GM12878 (cell line): Measurements from ENCODE around the gene ARHGAP32. TPM values are rescaled to one million over a fixed set of nuclear protein-coding genes. Genes with fewer than 3 reads are reported as not detected.
A peak's percentile ranks its signal among the peaks of the same experiment; 100 is the strongest.

Source experiments
- ATAC-seq: fragments of 200-7000 bp; cut with Tn5 transposase; 3 replicates; pipeline ENCODE4 v1.9.1; 2020; ENCODE audit warnings: mild to moderate bottlenecking, moderate library complexity
- BruUV-seq: library from RNA; stranded (reverse); fragments of 400-500 nt; replicated peaks from 2 replicates; lab custom pipeline; 2021; lab: Mats Ljungman, UMichigan
- CTCF ChIA-PET: fragments of 300-600 bp; sonication (Branson Sonifier 250); formaldehyde crosslinking; extraction: SDS; loops from one replicate; lab custom pipeline; 2021; ENCODE audit warnings: inconsistent platforms; lab: Yijun Ruan, JAX
- POLR2A ChIA-PET: fragments of 350-600 bp; formaldehyde crosslinking; extraction: SDS; loops from one replicate; lab custom pipeline; 2021; ENCODE audit warnings: inconsistent platforms; lab: Charles Lee
- RAD21 ChIA-PET: fragments of 300-600 bp; sonication (Branson Sonifier 250); formaldehyde crosslinking; loops from one replicate; lab custom pipeline; 2023; ENCODE audit warnings: antibody characterized with exemption; ENCODE audit not compliant: unreplicated experiment; lab: Charles Lee
- SMC1A ChIA-PET: fragments of 300-600 bp; sonication (Branson Sonifier 250); formaldehyde crosslinking; loops from one replicate; lab custom pipeline; 2023; ENCODE audit not compliant: unreplicated experiment, uncharacterized antibody; lab: Charles Lee
- DNase-seq: peaks from one replicate; pipeline ENCODE4 v3.0.0-alpha.2; 2011; ENCODE audit warnings: low read depth, low spot score
- FAIRE-seq: peaks from 3 replicates; lab custom pipeline; 2011; peaks lifted over from hg19 to GRCh38; lab: Jason Lieb, UNC
- H2AFZ ChIP-seq: 2 replicates; pipeline ENCODE4 v1.6.0; 2011; ENCODE audit warnings: low read depth, low read length, control low read depth; ENCODE audit not compliant: control insufficient read depth
- H3K27ac ChIP-seq: 2 replicates; pipeline ENCODE4 v1.5.1; 2011; ENCODE audit warnings: control low read depth; ENCODE audit not compliant: control insufficient read depth, insufficient read depth
- H3K27me3 ChIP-seq, 2 experiments: replicated peaks in 1 of 2; 2 replicates each; pipeline versions ENCODE4 v1.6.0 to v1.6.1; 2011; ENCODE audit warnings: low read length in 1 of 2; ENCODE audit not compliant: control insufficient read depth in 2 of 2, insufficient read depth in 2 of 2
- H3K36me3 ChIP-seq, 2 experiments: 2 replicates each; pipeline ENCODE4 v1.5.1; 2011; ENCODE audit warnings: low read length in 1 of 2; ENCODE audit not compliant: control insufficient read depth in 2 of 2, insufficient read depth in 2 of 2
- H3K4me1 ChIP-seq: 2 replicates; pipeline ENCODE4 v1.6.1; 2011; ENCODE audit warnings: mild to moderate bottlenecking, low read length, moderate library complexity, mixed read lengths; ENCODE audit not compliant: control insufficient read depth, insufficient read depth
- H3K4me2 ChIP-seq: 2 replicates; pipeline ENCODE4 v1.6.0; 2011; ENCODE audit warnings: control low read depth; ENCODE audit not compliant: control insufficient read depth, insufficient read depth
- H3K4me3 ChIP-seq: fragments of 200-600 bp; sonication (generic); 2 replicates; pipeline ENCODE4 v1.5.1; 2016
- H3K79me2 ChIP-seq: 2 replicates; pipeline ENCODE4 v1.6.0; 2011; ENCODE audit warnings: low read length; ENCODE audit not compliant: control insufficient read depth, insufficient read depth
- H3K9ac ChIP-seq: 2 replicates; pipeline ENCODE4 v1.8.0; 2011; ENCODE audit warnings: low read length, control low read depth, mixed read lengths; ENCODE audit not compliant: control insufficient read depth, insufficient read depth
- H3K9me3 ChIP-seq: replicated peaks from 3 replicates; pipeline ENCODE4 v1.5.1; 2011; ENCODE audit warnings: mild to moderate bottlenecking, low read length; ENCODE audit not compliant: control insufficient read depth, insufficient read depth
- H4K20me1 ChIP-seq: 2 replicates; pipeline ENCODE4 v1.6.0; 2011; ENCODE audit not compliant: control insufficient read depth, insufficient read depth
- ASH2L ChIP-seq: fragments of 300-600, 200-600 bp; sonication (generic); IDR thresholded peaks from 2 replicates; pipeline ENCODE4 v1.6.1; 2017; ENCODE audit warnings: low read depth, mild to moderate bottlenecking, borderline replicate concordance
- BACH1 ChIP-seq: fragments of 450-650 bp; IDR thresholded peaks from 2 replicates; pipeline ENCODE4 v1.6.1; 2017; ENCODE audit warnings: mild to moderate bottlenecking, borderline replicate concordance
- BCL11A ChIP-seq: IDR thresholded peaks from 2 replicates; pipeline ENCODE4 v1.6.1; 2011; ENCODE audit warnings: low read depth, low read length
- BHLHE40 ChIP-seq, 2 experiments: fragments of 450-650 bp in 1 of 2; IDR thresholded peaks; 2 replicates each; pipeline ENCODE4 v1.6.1; 2011 to 2017; ENCODE audit warnings: low read depth in 2 of 2, borderline replicate concordance in 1 of 2, improper control_type of control experiment in 1 of 2, low read length in 1 of 2, mild to moderate bottlenecking in 1 of 2
- DPF2 ChIP-seq: fragments of 450-650 bp; IDR thresholded peaks from 2 replicates; pipeline ENCODE4 v1.6.1; 2017; ENCODE audit warnings: mild to moderate bottlenecking
- EGR1 ChIP-seq, 2 experiments: IDR thresholded peaks; 1 replicate in 1 of 2; 2 replicates in 1 of 2; pipeline ENCODE4 v1.6.1; 2011 to 2012; ENCODE audit warnings: low read depth in 2 of 2, low read length in 2 of 2, borderline replicate concordance in 1 of 2, mild to moderate bottlenecking in 1 of 2, moderate library complexity in 1 of 2
- ELK1 ChIP-seq: IDR thresholded peaks from 2 replicates; pipeline ENCODE4 v1.6.1; 2012; ENCODE audit warnings: low read depth, low read length, improper control_type of control experiment
- FOXK2 ChIP-seq: fragments of 450-650 bp; IDR thresholded peaks from 2 replicates; pipeline ENCODE4 v1.6.1; 2017; ENCODE audit warnings: mild to moderate bottlenecking, moderate library complexity
- HCFC1 ChIP-seq: fragments of 150-350 bp; IDR thresholded peaks from 2 replicates; pipeline ENCODE4 v1.6.1; 2014; ENCODE audit warnings: low read length
- HDGF ChIP-seq: fragments of 450-650 bp; IDR thresholded peaks from 2 replicates; pipeline ENCODE4 v1.6.1; 2016; ENCODE audit warnings: antibody characterized with exemption
- IRF4 ChIP-seq: IDR thresholded peaks from 2 replicates; pipeline ENCODE4 v1.6.1; 2011; ENCODE audit warnings: low read depth, low read length
- RELB ChIP-seq: fragments of 450-650 bp; IDR thresholded peaks from 2 replicates; pipeline ENCODE4 v1.6.1; 2017; ENCODE audit warnings: low read depth, mild to moderate bottlenecking, moderate library complexity
- SREBF1 ChIP-seq: IDR thresholded peaks from 2 replicates; pipeline ENCODE4 v1.6.1; 2012; ENCODE audit warnings: mild to moderate bottlenecking, low read length
- TCF7 ChIP-seq: IDR thresholded peaks from 2 replicates; pipeline ENCODE4 v1.6.1; 2014; ENCODE audit warnings: antibody characterized with exemption, borderline replicate concordance
- ZNF207 ChIP-seq: fragments of 450-650 bp; IDR thresholded peaks from 2 replicates; pipeline ENCODE4 v1.6.1; 2014; ENCODE audit warnings: antibody characterized with exemption, mild to moderate bottlenecking, borderline replicate concordance
- ZNF274 ChIP-seq: IDR thresholded peaks from one replicate; pipeline ENCODE4 v1.8.0; 2011; ENCODE audit not compliant: insufficient read length, insufficient read depth
- WGBS: methylation state at CpG from one replicate; pipeline ENCODE4 v1.1.6; 2016; ENCODE audit warnings: low lambda C conversion rate; ENCODE audit not compliant: insufficient replicate concordance, insufficient coverage; ENCODE audit errors: missing lambda C conversion rate; 5-methylcytosine and 5-hydroxymethylcytosine counted together
- in situ Hi-C: fragments of 300-500 bp; cut with MboI; formaldehyde crosslinking; loops from 9 replicates; pipeline ENCODE4 v1.14.3; 2018; ENCODE audit warnings: mixed read lengths
- intact Hi-C: fragments of 100-400 bp; cut with micrococcal nuclease; formaldehyde crosslinking; loops from one replicate; pipeline ENCODE4 v1.14.2; 2022; ENCODE audit not compliant: unreplicated experiment
- polyA plus RNA-seq, 11 experiments: library from polyadenylated mRNA; depleted of rRNA in 4 of 11; unstranded in 6 of 11; stranded (reverse) in 5 of 11; fragments of >200 nt; fragmentation: Nextera tagmentation in 4 of 11; fragmentation: Illumina TruSeq in 1 of 11; extraction: Ambion mirVana in 4 of 11; extraction: Trizol in 1 of 11; gene quantifications; 1 replicate in 1 of 11; 2 replicates in 10 of 11; pipeline versions ENCODE4 v1.2.1 to v1.2.3, GENCODE V29; 2011 to 2016; ENCODE audit warnings: inconsistent platforms in 2 of 11, missing spikeins in 2 of 11, low read depth in 1 of 11
- total RNA-seq, 4 experiments: library from RNA; depleted of rRNA in 3 of 4; stranded (reverse); fragments of >200 nt in 3 of 4; fragmentation: Illumina TruSeq in 1 of 4; extraction: Trizol in 1 of 4; gene quantifications; 2 replicates each; pipeline versions ENCODE4 v1.2.1 to v1.2.3, GENCODE V29; 2013 to 2021
- TF ChIP-seq, protein P1 (sequence below): IDR thresholded peaks from 2 replicates; pipeline ENCODE4 v1.6.1; 2012; ENCODE audit warnings: low read depth, low read length, improper control_type of control experiment

ARHGAP32 gene
- total and polyA plus RNA-seq, 10 of the 15 experiments (the other 5 are each of a cell fraction or from before 2014, with no cell fraction given) = under 0.01 to 0.46 (median 0.12) TPM; not detected in 1

DNA sequence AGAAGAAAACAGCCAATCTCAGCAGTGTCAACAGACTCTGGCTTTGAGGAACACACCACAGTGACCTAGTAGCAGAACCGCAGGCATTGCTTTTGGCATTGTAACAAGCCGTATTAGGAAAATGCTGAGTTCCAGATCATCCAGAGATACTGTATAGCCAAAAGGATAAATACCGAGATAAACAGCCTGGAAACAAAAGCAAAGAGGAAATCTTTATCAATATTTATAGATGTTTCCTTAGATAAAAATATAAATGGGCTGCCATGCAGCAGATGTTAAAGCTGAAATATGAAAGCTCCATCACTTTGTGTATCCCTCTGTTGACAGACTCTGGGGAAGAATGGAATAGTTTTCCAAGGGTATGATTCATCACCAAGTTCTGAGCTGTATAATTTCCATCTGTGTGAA lies 150.5 kb downstream of the ARHGAP32 start:
- POLR2A ChIA-PET = no interaction called here
- no peak for TF ChIP-seq DPF2
- no peak for TF ChIP-seq TCF7
- no peak for TF ChIP-seq BHLHE40 (IDR thresholded peaks at IDR 0.05; ENCODE audit: borderline replicate concordance in 1 of 2, low read depth in 2 of 2, low read length in 1 of 2)
- TF ChIP-seq, protein P1, sequence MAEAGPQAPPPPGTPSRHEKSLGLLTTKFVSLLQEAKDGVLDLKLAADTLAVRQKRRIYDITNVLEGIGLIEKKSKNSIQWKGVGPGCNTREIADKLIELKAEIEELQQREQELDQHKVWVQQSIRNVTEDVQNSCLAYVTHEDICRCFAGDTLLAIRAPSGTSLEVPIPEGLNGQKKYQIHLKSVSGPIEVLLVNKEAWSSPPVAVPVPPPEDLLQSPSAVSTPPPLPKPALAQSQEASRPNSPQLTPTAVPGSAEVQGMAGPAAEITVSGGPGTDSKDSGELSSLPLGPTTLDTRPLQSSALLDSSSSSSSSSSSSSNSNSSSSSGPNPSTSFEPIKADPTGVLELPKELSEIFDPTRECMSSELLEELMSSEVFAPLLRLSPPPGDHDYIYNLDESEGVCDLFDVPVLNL = no peak
- CTCF ChIA-PET = no interaction called here
- no peaks in the 10 kb centered on the region for H3K79me2 ChIP-seq
- in situ Hi-C loops = no loop called here
- H3K27me3 ChIP-seq = no peaks in the 10 kb centered on the region
- FAIRE-seq (no peak), DNase-seq (no peak), ATAC-seq (no peak)
- no peak overlapping the region for H3K4me2 ChIP-seq
- SMC1A ChIA-PET = no interaction called here
- WGBS = 57% methylated on average over 3 of the region's 3 CpGs
- H3K36me3 ChIP-seq = no peaks in the 10 kb centered on the region
- no peak overlapping the region for H2AFZ ChIP-seq
- no peak overlapping the region for H3K27ac ChIP-seq
- H3K4me1 ChIP-seq = no peaks in the 10 kb centered on the region
- intact Hi-C loops = no loop called here
- no peak overlapping the region for H3K4me3 ChIP-seq
- no peaks in the 10 kb centered on the region for H3K9me3 ChIP-seq
- H4K20me1 ChIP-seq = no peaks in the 10 kb centered on the region
- RAD21 ChIA-PET = no interaction called here
- H3K9ac ChIP-seq = no peak overlapping the region
- BruUV-seq = no TSS peak

DNA sequence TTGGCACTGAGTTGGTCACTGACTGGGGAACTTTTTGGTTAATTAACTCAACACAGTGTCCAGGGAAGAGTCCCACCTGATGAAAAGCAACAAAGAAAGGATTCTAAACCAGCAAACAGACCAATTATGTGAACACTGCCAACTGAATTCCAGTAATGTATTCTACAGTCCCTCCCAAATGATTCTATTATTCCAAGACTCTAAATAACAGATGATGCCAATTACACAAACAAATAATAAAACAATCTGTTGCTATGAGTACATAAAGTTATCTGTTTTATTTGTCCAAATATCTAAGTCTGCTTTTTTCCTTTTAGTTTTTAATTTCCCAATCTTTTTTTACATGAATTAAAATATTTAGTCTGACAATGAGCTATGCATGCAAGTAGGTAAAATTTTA lies 151.2 kb downstream of the ARHGAP32 start:
- ChIA-PET POLR2A (interaction anchor here (0.6 kb wide), 1 partner anchor 10 kb away, joined by 3 read pairs; no protein-coding TSS in a partner anchor), RAD21 (interaction anchor here (0.5 kb wide), 1 partner anchor 149 kb away, joined by 3 read pairs; no protein-coding TSS in a partner anchor), SMC1A (no interaction called here), CTCF (no interaction called here)
- intact Hi-C loops (no loop called here), in situ Hi-C loops (no loop called here)
- ATAC-seq (no peak), FAIRE-seq (peak; percentile 27), DNase-seq (no peak)
- Histone ChIP-seq H3K9me3 (no peaks in the 10 kb centered on the region), H3K4me1 (no peaks in the 10 kb centered on the region), H3K4me2 (no peak overlapping the region), H3K9ac (no peak overlapping the region), H4K20me1 (no peaks in the 10 kb centered on the region), H3K36me3 (no peaks in the 10 kb centered on the region), H3K27ac (no peak overlapping the region), H2AFZ (no peak overlapping the region), H3K79me2 (no peaks in the 10 kb centered on the region), H3K4me3 (no peak overlapping the region), H3K27me3 (no peaks in the 10 kb centered on the region)
- BruUV-seq = no TSS peak
- TF ChIP-seq ZNF274 (no peak), HDGF (no peak), BCL11A (no peak), EGR1 (IDR thresholded peaks at IDR 0.05; ENCODE audit: borderline replicate concordance in 1 of 2, low read depth in 2 of 2, low read length in 2 of 2) (no peak), RELB (no peak), ZNF207 (no peak), IRF4 (no peak), BACH1 (no peak), HCFC1 (no peak), ELK1 (no peak), ASH2L (no peak), FOXK2 (no peak), SREBF1 (no peak)
